HG03196 (cell line): Measurements from ENCODE around the gene NDUFAB1.
"Not testable (repeated sequence)": the region's sequence is repeated elsewhere in the genome, so short reads cannot be mapped to it uniquely, and the experiment has no call there.

Experiments
- ATAC-seq: cut with Tn5 transposase; IDR thresholded peaks from one replicate; pipeline ENCODE4 v1.9.1; 2021; ENCODE audit not compliant: unreplicated experiment

The NDUFAB1 gene

GRCh38 chr16:23556881-23557778 lies 39.0 kb downstream of the NDUFAB1 start, which contains the start of the genes EARS2 and UBFD1:
TSS of gene EARS2 (minus strand) at chr16:23557350. CDS start at chr16:23557343, 7 bp downstream.
TSS of gene UBFD1 (plus strand) at chr16:23557727. CDS start at chr16:23557743, 16 bp downstream.
- peak; percentile 88 for ATAC-seq

DNA sequence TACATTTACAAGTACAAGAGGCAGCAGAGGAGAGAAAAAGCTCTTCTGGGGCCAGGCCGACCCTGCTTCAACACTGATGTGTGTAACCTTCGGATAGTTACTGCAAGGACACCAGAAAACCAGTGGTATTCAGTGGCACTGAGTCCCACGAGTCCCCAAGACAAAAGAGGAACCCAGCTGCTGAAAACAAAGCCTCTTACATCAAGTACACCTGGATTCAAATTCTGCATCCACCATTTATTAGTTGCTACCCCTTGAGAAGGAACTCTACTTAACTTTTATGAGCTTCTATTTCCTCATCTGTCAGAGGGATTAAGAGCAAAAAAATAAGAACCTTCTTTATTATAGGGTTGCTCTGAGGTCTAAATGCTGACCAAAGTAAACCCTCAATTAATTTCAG lies 41.6 kb downstream of the NDUFAB1 start:
- ATAC-seq: no peak

GRCh38 chr16:23552161-23552560 lies 44.0 kb downstream of the NDUFAB1 start:
- no peak for ATAC-seq

GRCh38 chr16:23549938-23550337 lies 46.2 kb downstream of the NDUFAB1 start:
- ATAC-seq: no peak

DNA sequence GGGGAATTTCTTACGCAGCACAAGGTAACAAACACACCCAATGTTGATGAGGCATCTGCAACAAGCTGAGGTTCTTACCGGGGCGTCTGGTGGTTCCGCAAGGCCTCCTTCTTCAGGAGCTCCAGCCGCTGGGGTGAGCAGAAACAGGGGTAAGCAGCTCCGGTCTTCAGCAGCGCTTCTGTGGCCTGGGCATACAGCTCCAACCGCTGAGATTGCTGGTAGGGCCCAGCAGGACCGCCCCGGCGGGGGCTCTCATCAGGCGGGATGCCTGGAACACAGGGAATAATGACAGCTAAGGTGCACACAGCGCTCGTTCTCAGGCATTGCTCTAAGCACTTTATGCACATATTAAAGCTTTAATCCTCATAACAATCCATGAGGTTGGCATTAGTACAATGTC lies 51.7 kb downstream of the NDUFAB1 start:
- no peak for ATAC-seq

DNA sequence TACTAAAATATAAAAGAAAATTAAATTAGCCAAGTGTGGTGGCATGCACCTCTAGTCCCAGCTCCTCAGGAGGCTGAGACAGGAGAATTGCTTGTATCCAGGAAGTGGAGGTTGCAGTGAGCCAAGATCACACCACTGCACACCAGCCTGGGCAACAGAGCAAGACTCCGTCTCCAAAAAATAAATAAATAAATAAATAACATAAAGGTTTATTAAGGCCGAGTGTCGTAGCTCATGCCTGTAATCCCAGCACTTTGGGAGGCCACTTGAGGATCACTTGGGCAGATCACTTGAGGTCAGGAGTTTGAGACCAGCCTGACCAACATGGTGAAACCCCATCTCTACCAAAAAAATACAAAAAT lies 55.3 kb downstream of the NDUFAB1 start:
- not testable (repeated sequence) for ATAC-seq

DNA sequence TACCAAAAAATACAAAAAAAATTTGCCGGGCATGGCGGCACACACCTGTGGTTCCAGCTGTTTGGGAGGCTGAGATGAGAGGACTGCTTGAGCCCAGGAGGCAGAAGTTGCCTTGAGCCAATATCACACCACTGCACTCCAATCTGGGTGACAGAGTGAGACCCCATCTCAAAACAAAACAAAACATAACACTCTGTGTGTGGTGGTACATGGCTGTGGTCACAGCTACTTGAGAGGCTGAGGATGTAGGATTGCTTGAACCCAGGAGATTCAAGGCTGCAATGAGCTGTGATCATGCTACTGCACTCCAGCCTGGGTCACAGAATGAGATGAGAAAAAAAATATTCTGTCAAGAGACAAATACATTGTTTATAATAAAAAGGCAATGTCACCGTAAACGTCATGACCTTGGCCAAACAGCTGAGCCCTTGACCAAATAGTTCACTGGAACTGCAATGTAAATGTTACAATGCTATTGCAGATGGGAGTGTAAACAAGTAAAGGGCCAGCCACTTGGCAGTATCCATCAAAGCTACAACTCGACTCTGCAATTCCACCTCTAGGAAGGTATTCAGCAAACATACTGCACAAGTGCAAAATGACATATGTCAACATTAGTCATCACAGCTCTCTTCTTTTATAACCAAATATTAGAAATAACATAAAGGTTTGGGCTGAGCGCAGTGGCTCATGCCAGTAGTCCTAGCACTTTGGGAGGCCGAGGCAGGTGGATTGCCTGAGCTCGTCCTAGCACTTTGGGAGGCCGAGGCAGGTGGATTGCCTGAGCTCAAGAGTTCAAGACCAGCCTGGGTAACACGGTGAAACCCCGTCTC lies 55.9 kb downstream of the NDUFAB1 start:
- no peak for ATAC-seq

GRCh38 chr16:23538919-23539278 lies 57.2 kb downstream of the NDUFAB1 start:
- no peak for ATAC-seq

DNA sequence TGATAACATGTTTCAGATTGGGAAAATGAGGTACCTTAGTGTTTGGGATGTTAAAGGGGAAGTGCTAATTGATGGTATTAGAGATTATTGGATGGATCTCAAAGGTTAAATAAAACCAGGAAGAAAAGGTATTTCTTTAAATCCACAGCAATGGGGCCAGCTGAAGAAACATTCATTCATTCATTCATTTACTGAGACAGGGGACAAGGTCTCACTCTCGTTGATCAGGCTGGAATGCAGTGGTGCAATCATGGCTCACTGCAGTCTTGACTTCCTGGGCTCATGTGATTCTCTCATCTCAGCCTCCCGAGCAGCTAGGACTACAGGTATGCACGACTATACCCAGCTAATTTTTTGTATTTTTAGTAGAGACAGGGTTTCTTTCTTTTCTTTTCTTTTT lies 58.7 kb downstream of the NDUFAB1 start:
- no peak for ATAC-seq

- no peak for ATAC-seq
Measured at GRCh38 chr16:23535901-23536300, 60.2 kb downstream of the NDUFAB1 start.

GRCh38 chr16:23534868-23535860 lies 61.0 kb downstream of the NDUFAB1 start:
- no peak for ATAC-seq

- no peak for ATAC-seq
Measured at GRCh38 chr16:23532448-23532847, 63.7 kb downstream of the NDUFAB1 start.
